OCI-LY3 (cell line): ENCODE measurements around the gene PEX7.

Experiments used
- H2AFZ ChIP-seq: fragments of 200-600, 300-600 bp; shearing (Covaris generic); 2 replicates; pipeline ENCODE4 v1.6.0; 2014; ENCODE audit warnings: antibody characterized with exemption, low read depth, low read length
- H3K27ac ChIP-seq: fragments of 200-600, 300-600 bp; sonication (generic); 2 replicates; pipeline ENCODE4 v1.5.1; 2014; ENCODE audit warnings: mild to moderate bottlenecking, low read length, moderate library complexity, mixed read lengths
- H3K27me3 ChIP-seq: fragments of 200-600, 300-600 bp; sonication (generic); 2 replicates; pipeline ENCODE4 v1.6.1; 2014; ENCODE audit warnings: low read depth, low read length, mixed read lengths
- H3K36me3 ChIP-seq: fragments of 200-600, 300-600 bp; sonication (generic); replicated peaks from 2 replicates; pipeline ENCODE3; 2014; ENCODE audit warnings: low read depth, low read length, mixed read lengths
- H3K4me1 ChIP-seq: fragments of 300-600, 200-600 bp; sonication (generic); 2 replicates; pipeline ENCODE4 v1.6.1; 2014; ENCODE audit warnings: low read length, mixed read lengths
- H3K4me2 ChIP-seq: fragments of 200-600, 300-600 bp; sonication (generic); 2 replicates; pipeline ENCODE4 v1.6.1; 2014; ENCODE audit warnings: low read length, mixed read lengths
- H3K4me3 ChIP-seq: fragments of 300-600, 200-600 bp; sonication (generic); 2 replicates; pipeline ENCODE4 v1.5.1; 2014; ENCODE audit warnings: antibody characterized with exemption, mild to moderate bottlenecking, low read length, moderate library complexity
- H3K79me2 ChIP-seq: fragments of 300-600, 200-600 bp; shearing (Covaris generic); 2 replicates; pipeline ENCODE4 v1.6.1; 2014; ENCODE audit warnings: mild to moderate bottlenecking, low read length, mixed read lengths
- H3K9ac ChIP-seq: fragments of 300-600, 200-600 bp; shearing (Covaris generic); 2 replicates; pipeline ENCODE4 v1.6.0; 2014; ENCODE audit warnings: mild to moderate bottlenecking, low read length, moderate library complexity
- H3K9me3 ChIP-seq: fragments of 200-600, 300-600 bp; shearing (Covaris generic); 2 replicates; pipeline ENCODE4 v1.6.1; 2014; ENCODE audit warnings: low read length, mixed read lengths; ENCODE audit not compliant: insufficient read depth
- H4K20me1 ChIP-seq: fragments of 200-600, 300-600 bp; sonication (generic); 2 replicates; pipeline ENCODE4 v1.6.1; 2016; ENCODE audit warnings: low read length, mixed read lengths; ENCODE audit not compliant: insufficient read depth
- CTCF ChIP-seq: fragments of 200-600, 300-600 bp; sonication (generic); IDR thresholded peaks from 2 replicates; pipeline ENCODE4 v1.5.1; 2014; ENCODE audit warnings: antibody characterized with exemption, low read length, low read depth
- EZH2phosphoT487 ChIP-seq: fragments of 200-600 bp; shearing (Covaris generic); IDR thresholded peaks from 2 replicates; pipeline ENCODE4 v1.6.1; 2018; ENCODE audit warnings: antibody characterized with exemption, mixed run types, low read depth

The PEX7 gene

GRCh38 chr6:136920671-136921380 is 98.4 kb downstream of the PEX7 start:
- Histone ChIP-seq H3K4me2 (no peak overlapping the region), H3K27me3 (no peaks in the 10 kb centered on the region)

GRCh38 chr6:136921381-136921935 is 99.1 kb downstream of the PEX7 start:
- no peaks in the 10 kb centered on the region for H3K36me3 ChIP-seq
- no peaks in the 10 kb centered on the region for H3K79me2 ChIP-seq
- H3K4me2 ChIP-seq, result no peak overlapping the region
- no peak overlapping the region for H3K4me3 ChIP-seq
- H4K20me1 ChIP-seq, result no peaks in the 10 kb centered on the region
- no peaks in the 10 kb centered on the region for H3K4me1 ChIP-seq
- no peaks in the 10 kb centered on the region for H3K9me3 ChIP-seq
- no peak overlapping the region for H3K27ac ChIP-seq
- no peak overlapping the region for H3K9ac ChIP-seq
- H2AFZ ChIP-seq, result no peak overlapping the region
- H3K27me3 ChIP-seq, result no peaks in the 10 kb centered on the region
- TF ChIP-seq EZH2phosphoT487 (no peak), CTCF (no peak)

More at GRCh38 chr6:136920671-136921380, 98.4 kb downstream of the PEX7 start:
- no peaks in the 10 kb centered on the region for H3K79me2 ChIP-seq
- H3K9me3 ChIP-seq, result no peaks in the 10 kb centered on the region
- H3K4me3 ChIP-seq, result no peak overlapping the region
- H3K27ac ChIP-seq, result no peak overlapping the region
- H3K4me1 ChIP-seq, result no peaks in the 10 kb centered on the region
- H2AFZ ChIP-seq, result no peak overlapping the region
- TF ChIP-seq EZH2phosphoT487, result no peak
- no peak for TF ChIP-seq CTCF
- no peaks in the 10 kb centered on the region for H4K20me1 ChIP-seq
- no peaks in the 10 kb centered on the region for H3K36me3 ChIP-seq
- no peak overlapping the region for H3K9ac ChIP-seq

- H2AFZ ChIP-seq, result no peak within 1 kb of the TSS
- TF ChIP-seq EZH2phosphoT487, result no peak
- no peak for TF ChIP-seq CTCF
- no peaks in the 10 kb centered on the region for H3K9me3 ChIP-seq
- no peaks in the 10 kb centered on the region for H3K79me2 ChIP-seq
- no peak within 1 kb of the TSS for H3K9ac ChIP-seq
- H3K27me3 ChIP-seq, result no peaks in the 10 kb centered on the region
- H3K4me2 ChIP-seq, result no peak within 1 kb of the TSS
- H3K4me1 ChIP-seq, result no peaks in the 10 kb centered on the region
- no peaks in the 10 kb centered on the region for H3K36me3 ChIP-seq
- no peak within 1 kb of the TSS for H3K4me3 ChIP-seq
- no peaks in the 10 kb centered on the region for H4K20me1 ChIP-seq
- no peak within 1 kb of the TSS for H3K27ac ChIP-seq
Measured at GRCh38 chr6:136921936-136922684, 99.7 kb downstream of the PEX7 start, which contains the start of gene SLC35D3. Gene SLC35D3 (plus strand): TSS chr6:136922301. CDS start chr6:136922429, 128 bp downstream.

GRCh38 chr6:136922685-136923006 is 100.3 kb downstream of the PEX7 start:
- Histone ChIP-seq H3K9me3 (no peaks in the 10 kb centered on the region), H3K4me2 (no peak overlapping the region), H3K27ac (no peak overlapping the region), H3K36me3 (no peaks in the 10 kb centered on the region), H3K4me1 (no peaks in the 10 kb centered on the region), H3K4me3 (no peak overlapping the region), H2AFZ (no peak overlapping the region), H3K79me2 (no peaks in the 10 kb centered on the region), H4K20me1 (no peaks in the 10 kb centered on the region), H3K9ac (no peak overlapping the region), H3K27me3 (no peaks in the 10 kb centered on the region)
- no peak for TF ChIP-seq EZH2phosphoT487
- TF ChIP-seq CTCF, result no peak
